Liver (tissue), 3 donors: ENCODE data around the gene SH3PXD2A.

ENCODE experiments used
- EGR1 ChIP-seq, 2 donors: IDR thresholded peaks; 2 replicates each; pipeline ENCODE4 v1.6.1; 2016 to 2018; ENCODE audit warnings: antibody characterized with exemption in 2 of 2, low read depth in 2 of 2
- JUND ChIP-seq, 2 donors: IDR thresholded peaks; 2 replicates each; pipeline ENCODE4 v1.6.1; 2016; ENCODE audit warnings: antibody characterized with exemption in 2 of 2
- RAD21 ChIP-seq, 2 donors: IDR thresholded peaks; 2 replicates each; pipeline ENCODE4 v1.6.1; 2016; ENCODE audit warnings: antibody characterized with exemption in 2 of 2, mild to moderate bottlenecking in 2 of 2
- SP1 ChIP-seq: IDR thresholded peaks from 2 replicates; pipeline ENCODE4 v1.6.1; 2018; ENCODE audit warnings: antibody characterized with exemption, mild to moderate bottlenecking
- YY1 ChIP-seq: IDR thresholded peaks from 2 replicates; pipeline ENCODE4 v1.6.1; 2016; ENCODE audit warnings: antibody characterized with exemption, mild to moderate bottlenecking
- TF ChIP-seq, protein P1 (sequence below): fragments of 150-350 bp; IDR thresholded peaks from 2 replicates; pipeline ENCODE4 v1.5.1; 2017; ENCODE audit warnings: improper control_type of control experiment, low read depth, low read length; ENCODE audit not compliant: missing input control
- donor health status: healthy.
- donor health status: healthy.

DNA sequence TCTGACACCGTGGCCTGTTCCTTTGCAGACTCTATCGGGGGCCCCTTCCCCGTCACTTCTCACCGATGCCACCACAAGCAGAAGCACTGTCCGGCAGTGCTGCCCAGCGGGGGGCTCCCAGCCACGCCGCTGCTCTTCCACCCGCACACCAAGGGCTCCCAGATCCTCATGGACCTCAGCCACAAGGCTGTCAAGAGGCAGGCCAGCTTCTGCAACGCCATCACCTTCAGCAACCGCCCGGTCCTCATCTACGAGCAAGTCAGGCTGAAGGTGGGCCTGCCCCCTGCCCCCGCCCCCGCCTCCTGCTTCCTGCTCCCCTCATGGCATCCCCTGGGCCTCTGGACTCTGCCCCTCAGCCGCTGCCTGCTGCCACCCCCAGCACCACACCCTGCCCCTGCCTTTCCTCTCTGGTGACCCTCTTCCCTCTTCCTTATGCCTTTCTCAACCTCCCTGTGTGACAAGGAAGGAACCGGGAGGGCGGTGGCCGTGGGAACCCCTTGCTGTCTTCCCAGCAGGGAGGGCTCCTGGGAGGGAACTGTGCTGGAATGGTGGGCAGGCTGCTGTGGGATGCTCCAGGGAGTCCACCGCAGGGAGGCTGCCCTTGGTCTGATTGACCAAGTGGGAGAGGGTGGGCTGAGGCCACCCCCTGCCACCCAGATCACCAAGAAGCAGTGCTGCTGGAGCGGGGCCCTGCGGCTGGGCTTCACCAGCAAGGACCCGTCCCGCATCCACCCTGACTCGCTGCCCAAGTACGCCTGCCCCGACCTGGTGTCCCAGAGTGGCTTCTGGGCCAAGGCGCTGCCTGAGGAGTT is 284.3 kb downstream of the SH3PXD2A start:
- TF ChIP-seq JUND (IDR thresholded peaks at IDR 0.05) (no peak), EGR1 (IDR thresholded peaks at IDR 0.05; ENCODE audit: low read depth in 2 of 2) (no peak), SP1 (no peak), RAD21 (IDR thresholded peaks at IDR 0.05) (no peak), YY1 (no peak)
- TF ChIP-seq, protein P1, sequence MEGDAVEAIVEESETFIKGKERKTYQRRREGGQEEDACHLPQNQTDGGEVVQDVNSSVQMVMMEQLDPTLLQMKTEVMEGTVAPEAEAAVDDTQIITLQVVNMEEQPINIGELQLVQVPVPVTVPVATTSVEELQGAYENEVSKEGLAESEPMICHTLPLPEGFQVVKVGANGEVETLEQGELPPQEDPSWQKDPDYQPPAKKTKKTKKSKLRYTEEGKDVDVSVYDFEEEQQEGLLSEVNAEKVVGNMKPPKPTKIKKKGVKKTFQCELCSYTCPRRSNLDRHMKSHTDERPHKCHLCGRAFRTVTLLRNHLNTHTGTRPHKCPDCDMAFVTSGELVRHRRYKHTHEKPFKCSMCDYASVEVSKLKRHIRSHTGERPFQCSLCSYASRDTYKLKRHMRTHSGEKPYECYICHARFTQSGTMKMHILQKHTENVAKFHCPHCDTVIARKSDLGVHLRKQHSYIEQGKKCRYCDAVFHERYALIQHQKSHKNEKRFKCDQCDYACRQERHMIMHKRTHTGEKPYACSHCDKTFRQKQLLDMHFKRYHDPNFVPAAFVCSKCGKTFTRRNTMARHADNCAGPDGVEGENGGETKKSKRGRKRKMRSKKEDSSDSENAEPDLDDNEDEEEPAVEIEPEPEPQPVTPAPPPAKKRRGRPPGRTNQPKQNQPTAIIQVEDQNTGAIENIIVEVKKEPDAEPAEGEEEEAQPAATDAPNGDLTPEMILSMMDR: no peak
